PC-9 (cell line): ENCODE measurements around the gene GLCCI1. TPM values are rescaled to one million over a fixed set of nuclear protein-coding genes. Genes with fewer than 3 reads are reported as not detected.

Experiments
- BruUV-seq: library from RNA; stranded (reverse); fragments of 400-500 nt; replicated peaks from 2 replicates; lab custom pipeline; 2021; lab: Mats Ljungman, UMichigan
- CTCF ChIA-PET: fragments of 300-600 bp; sonication (Branson Sonifier 250); formaldehyde crosslinking; loops from one replicate; lab custom pipeline; 2022; ENCODE audit warnings: antibody characterized with exemption; lab: Charles Lee
- POLR2A ChIA-PET: fragments of 300-600 bp; sonication (Branson Sonifier 250); formaldehyde crosslinking; loops from one replicate; lab custom pipeline; 2022; ENCODE audit warnings: antibody characterized with exemption; ENCODE audit not compliant: unreplicated experiment; lab: Charles Lee
- DNase-seq, 2 experiments: peaks; one replicate each; pipeline versions ENCODE4 v3.0.0 to v3.0.0-alpha.2; 2015 to 2022; ENCODE audit warnings: mixed read lengths in 1 of 2
- H2AFZ ChIP-seq: fragments of 200-600 bp; sonication (generic); 2 replicates; pipeline ENCODE4 v1.8.1; 2017; ENCODE audit warnings: antibody characterized with exemption
- H3F3A ChIP-seq: fragments of 200-600 bp; sonication (generic); 2 replicates; pipeline ENCODE4 v1.8.1; 2017; ENCODE audit warnings: antibody characterized with exemption, mild to moderate bottlenecking, low read depth; ENCODE audit not compliant: insufficient read depth
- H3K27ac ChIP-seq: fragments of 200-600 bp; sonication (generic); 2 replicates; pipeline ENCODE4 v1.6.1; 2016; ENCODE audit warnings: mixed run types
- H3K27me3 ChIP-seq: fragments of 200-600 bp; sonication (generic); 2 replicates; pipeline ENCODE4 v1.6.1; 2016; ENCODE audit warnings: low read depth, mixed run types; ENCODE audit not compliant: insufficient read depth
- H3K36me3 ChIP-seq: fragments of 200-600 bp; sonication (generic); 2 replicates; pipeline ENCODE4 v1.6.1; 2016; ENCODE audit warnings: low read depth, mixed run types
- H3K4me1 ChIP-seq: fragments of 200-600 bp; sonication (generic); replicated peaks from 2 replicates; pipeline ENCODE4 v1.6.1; 2016; ENCODE audit warnings: mixed run types; ENCODE audit not compliant: insufficient read depth
- H3K4me2 ChIP-seq: fragments of 200-600 bp; sonication (generic); 2 replicates; pipeline ENCODE4 v1.6.1; 2017; ENCODE audit warnings: mixed run types
- H3K4me3 ChIP-seq: fragments of 200-600 bp; sonication (generic); 2 replicates; pipeline ENCODE4 v1.6.1; 2016; ENCODE audit warnings: mixed run types
- H3K79me2 ChIP-seq: fragments of 200-600 bp; sonication (generic); 2 replicates; pipeline ENCODE4 v1.6.1; 2017; ENCODE audit warnings: low read depth, mixed run types
- H3K9me2 ChIP-seq: fragments of 200-600 bp; sonication (generic); 2 replicates; pipeline ENCODE4 v1.8.1; 2017; ENCODE audit warnings: mild to moderate bottlenecking; ENCODE audit not compliant: insufficient read depth
- H3K9me3 ChIP-seq: fragments of 200-600 bp; sonication (generic); 2 replicates; pipeline ENCODE4 v1.8.1; 2016; ENCODE audit warnings: low read depth; ENCODE audit not compliant: insufficient read depth
- H4K20me1 ChIP-seq: fragments of 200-600 bp; sonication (generic); 2 replicates; pipeline ENCODE4 v1.8.1; 2017; ENCODE audit not compliant: insufficient read depth
- CTCF ChIP-seq: fragments of 200-600 bp; sonication (generic); conservative IDR thresholded peaks from 2 replicates; pipeline ENCODE4 v1.6.1; 2017; ENCODE audit warnings: mixed run types, antibody characterized with exemption, mild to moderate bottlenecking, moderate library complexity
- EZH2 ChIP-seq: fragments of 200-600 bp; sonication (generic); IDR thresholded peaks from 2 replicates; pipeline ENCODE4 v1.8.0; 2017; ENCODE audit warnings: antibody characterized with exemption, low read depth
- intact Hi-C: fragments of 100-400 bp; cut with micrococcal nuclease; formaldehyde crosslinking; loops from one replicate; pipeline ENCODE4 v1.10.0; 2022; ENCODE audit not compliant: unreplicated experiment
- total RNA-seq: library from RNA; stranded (reverse); gene quantifications from 2 replicates; pipeline ENCODE4 v1.2.3, GENCODE V29; 2021

GLCCI1 gene
- total RNA-seq, 1 experiment from 2014 or later = 42.1 TPM

DNA sequence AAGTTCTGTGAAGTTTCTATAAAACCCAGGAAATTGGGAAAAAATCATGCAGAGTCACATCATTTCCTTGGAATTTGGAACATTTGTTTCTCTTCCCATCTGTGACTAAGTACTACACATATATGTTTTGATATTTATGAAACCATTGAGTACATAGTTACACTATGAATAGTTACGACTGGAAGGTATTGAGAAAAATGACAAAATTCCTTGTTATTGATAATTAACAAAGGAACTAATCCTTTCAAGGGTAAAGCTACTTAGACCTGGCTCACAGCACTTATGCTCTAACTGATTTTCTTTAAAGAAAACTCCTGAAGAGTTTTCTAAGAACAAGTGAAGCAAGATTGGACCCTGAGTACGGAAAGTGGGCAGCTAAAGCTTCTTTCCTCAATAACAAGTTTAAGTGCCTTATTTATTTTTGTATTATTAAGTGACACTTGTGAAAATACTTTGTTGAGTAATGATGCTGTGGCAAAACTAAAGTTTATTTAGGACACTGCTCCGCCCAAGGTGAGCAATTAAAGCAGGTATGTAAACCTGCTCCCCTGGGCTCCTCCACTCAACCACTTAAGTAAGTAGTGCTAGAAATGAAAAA is 12.0 kb upstream of the GLCCI1 start:
- POLR2A ChIA-PET = interaction anchor here (0.7 kb wide), 1 partner anchor 315 kb away, joined by 3 read pairs; no protein-coding TSS in a partner anchor
- DNase-seq = peak; percentile 41 to 93
- CTCF ChIA-PET = no interaction called here

GRCh38 chr7:7957513-7957912 is 11.1 kb upstream of the GLCCI1 start:
- H3K4me2 ChIP-seq = peak overlapping the region; percentile 56
- BruUV-seq = no TSS peak
- H4K20me1 ChIP-seq = no peaks in the 10 kb centered on the region
- H3K27ac ChIP-seq = peak overlapping the region; percentile 76
- DNase-seq = no peak
- peak overlapping the region; percentile 2; the same call in 1 of the 2 replicates for H3K4me3 ChIP-seq
- TF ChIP-seq CTCF = no peak
- TF ChIP-seq EZH2 = no peak
- no peak overlapping the region for H2AFZ ChIP-seq
- H3F3A ChIP-seq = peaks cover 18% of the 10 kb centered on the region
- no peaks in the 10 kb centered on the region for H3K27me3 ChIP-seq
- CTCF ChIA-PET = no interaction called here
- H3K36me3 ChIP-seq = no peaks in the 10 kb centered on the region
- POLR2A ChIA-PET = interaction anchor here (0.6 kb wide), 1 partner anchor 264 kb away, joined by 5 read pairs; no protein-coding TSS in a partner anchor
- no peaks in the 10 kb centered on the region; the same call in 1 of the 2 replicates for H3K9me3 ChIP-seq
- intact Hi-C loops = loop anchor here (1.0 kb wide), 1 partner anchor 11 kb away; the partner anchor contains the start of gene GLCCI1
- H3K79me2 ChIP-seq = no peaks in the 10 kb centered on the region
- no peaks in the 10 kb centered on the region for H3K9me2 ChIP-seq
- H3K4me1 ChIP-seq = peaks cover 37% of the 10 kb centered on the region

More for the DNA sequence above, 12.0 kb upstream of the GLCCI1 start:
- no peaks in the 10 kb centered on the region for H3K36me3 ChIP-seq
- no peak overlapping the region for H2AFZ ChIP-seq
- TF ChIP-seq EZH2 = no peak
- TF ChIP-seq CTCF = no peak
- H3K4me3 ChIP-seq = peak overlapping the region; percentile 2; the same call in 1 of the 2 replicates
- peak overlapping the region; percentile 56 for H3K4me2 ChIP-seq
- intact Hi-C loops = loop anchor here (1.0 kb wide), 2 partner anchors 12 to 45 kb away; partner anchors contain the start of gene GLCCI1
- no peaks in the 10 kb centered on the region for H4K20me1 ChIP-seq
- H3K4me1 ChIP-seq = peaks cover 37% of the 10 kb centered on the region
- no peaks in the 10 kb centered on the region for H3K9me2 ChIP-seq
- H3K27me3 ChIP-seq = no peaks in the 10 kb centered on the region
- H3K79me2 ChIP-seq = no peaks in the 10 kb centered on the region
- no peaks in the 10 kb centered on the region; the same call in 1 of the 2 replicates for H3K9me3 ChIP-seq
- H3F3A ChIP-seq = peaks cover 18% of the 10 kb centered on the region
- BruUV-seq = no TSS peak
- H3K27ac ChIP-seq = peak overlapping the region; percentile 76

GRCh38 chr7:7959979-7960670 is 8.5 kb upstream of the GLCCI1 start:
- CTCF ChIA-PET = no interaction called here

More at GRCh38 chr7:7959979-7960670, 8.5 kb upstream of the GLCCI1 start:
- Histone ChIP-seq H3K27me3 (no peaks in the 10 kb centered on the region), H3K4me1 (peaks cover 37% of the 10 kb centered on the region), H3F3A (peaks cover 18% of the 10 kb centered on the region), H3K79me2 (no peaks in the 10 kb centered on the region), H3K9me3 (no peaks in the 10 kb centered on the region; the same call in 1 of the 2 replicates), H3K4me2 (no peak overlapping the region), H3K36me3 (no peaks in the 10 kb centered on the region), H3K4me3 (no peak overlapping the region), H4K20me1 (no peaks in the 10 kb centered on the region), H3K9me2 (no peaks in the 10 kb centered on the region), H2AFZ (no peak overlapping the region), H3K27ac (no peak overlapping the region)
- no peak for DNase-seq
- TF ChIP-seq EZH2 (no peak), CTCF (no peak)
- intact Hi-C loops = no loop called here
- no TSS peak for BruUV-seq
- POLR2A ChIA-PET = interaction anchor here (0.5 to 0.6 kb wide), 2 partner anchors 16 to 866 kb away, joined by 4 to 23 read pairs; no protein-coding TSS in a partner anchor
